ENCODE data around the gene GIGYF2.

GIGYF2 gene

DNA sequence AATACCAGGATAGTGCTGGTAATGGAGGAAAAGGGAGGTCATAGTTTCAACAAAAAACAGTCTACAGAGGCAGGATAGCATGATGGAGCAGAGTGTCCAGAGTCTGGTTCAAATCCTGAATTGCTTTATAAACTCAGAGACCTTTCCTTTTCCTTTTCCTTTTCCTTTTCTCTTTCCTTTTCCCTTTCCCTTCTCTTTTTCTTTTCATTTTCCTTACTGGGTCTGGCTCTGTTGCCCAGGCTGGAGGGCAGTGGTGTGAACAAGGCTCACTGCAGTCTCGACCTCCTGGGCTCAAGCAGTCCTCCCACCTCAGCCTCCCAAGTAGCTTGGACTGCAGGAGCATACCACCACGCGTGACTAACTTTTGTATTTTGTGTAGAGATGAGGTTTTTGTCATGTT is 31.7 kb downstream of the GIGYF2 start:
- Histone ChIP-seq H4K20me1 (peaks cover 24 to 97% (median 81%) of the 10 kb centered on the region in 11 experiments; a peak in 21 of 22 replicates), H3K4me1 (peaks cover 0 to 10% (median 0%) of the 10 kb centered on the region in 10 experiments; a peak in 2 of 20 replicates), H3K4me3 (no peak overlapping the region), H3K4me2 (no peak overlapping the region), H3K9me3 (replicated peaks in 1 of 11) (no peaks in the 10 kb centered on the region), H3K36me3 (peaks cover 80 to 100% (median 92%) of the 10 kb centered on the region in 11 experiments), H3K27me3 (no peaks in the 10 kb centered on the region), H3K27ac (no peak overlapping the region), H3K9ac (no peak overlapping the region)
- TF ChIP-seq Cebpa-rat (IDR thresholded peaks at IDR 0.05) = no peak

DNA sequence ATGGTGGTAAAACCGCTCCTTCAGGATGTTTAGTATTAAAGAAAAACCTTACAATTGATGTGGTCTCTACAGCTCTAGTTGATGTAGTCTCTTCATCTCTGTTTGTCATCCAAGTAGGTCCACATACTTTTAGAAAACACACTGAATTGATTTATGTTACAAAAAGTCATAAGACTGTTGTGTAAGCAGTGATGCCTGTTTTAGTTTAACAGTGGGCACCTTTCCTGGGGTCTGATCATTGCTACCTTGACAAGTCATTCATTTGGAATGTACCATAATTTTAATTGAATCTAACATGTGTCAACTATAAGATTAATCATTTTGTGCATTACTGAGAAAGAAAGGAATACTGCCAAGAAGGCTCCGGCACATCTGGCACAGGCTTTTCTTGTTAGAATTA is 34.3 kb downstream of the GIGYF2 start:
- peaks cover 25 to 95% (median 75%) of the 10 kb centered on the region in 11 experiments; a peak in 20 of 22 replicates for H4K20me1 ChIP-seq
- no peak overlapping the region for H3K4me3 ChIP-seq
- peaks cover 0 to 10% (median 0%) of the 10 kb centered on the region in 10 experiments; a peak in 2 of 20 replicates for H3K4me1 ChIP-seq
- no peak overlapping the region for H3K9ac ChIP-seq
- no peak overlapping the region for H3K4me2 ChIP-seq
- H3K9me3 ChIP-seq (replicated peaks in 1 of 11) = no peaks in the 10 kb centered on the region
- peaks cover 76 to 100% (median 92%) of the 10 kb centered on the region in 11 experiments for H3K36me3 ChIP-seq
- H3K27ac ChIP-seq = no peak overlapping the region
- no peaks in the 10 kb centered on the region for H3K27me3 ChIP-seq
- TF ChIP-seq Cebpa-rat (IDR thresholded peaks at IDR 0.05) = no peak

DNA sequence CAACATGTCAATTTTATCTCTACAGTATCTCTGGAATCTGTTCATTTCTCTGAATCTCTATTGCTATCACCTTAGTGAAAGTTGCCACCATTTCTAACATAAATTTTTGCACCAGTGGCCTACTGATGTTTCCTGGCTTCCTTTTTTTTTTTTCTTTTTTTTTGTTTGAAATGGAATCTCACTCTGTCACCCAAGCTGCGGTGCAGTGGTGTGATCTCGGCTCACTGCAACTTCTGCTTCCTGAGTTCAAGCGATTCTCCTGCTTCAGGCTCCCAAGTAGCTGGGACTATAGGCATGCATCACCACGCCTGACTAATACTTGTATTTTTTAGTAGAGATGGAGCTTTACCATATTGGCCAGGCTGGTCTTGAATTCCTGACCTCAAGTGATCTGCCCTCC is 44.2 kb downstream of the GIGYF2 start:
- TF ChIP-seq Cebpa-rat (IDR thresholded peaks at IDR 0.05) = no peak
- no peak overlapping the region for H3K4me3 ChIP-seq

DNA sequence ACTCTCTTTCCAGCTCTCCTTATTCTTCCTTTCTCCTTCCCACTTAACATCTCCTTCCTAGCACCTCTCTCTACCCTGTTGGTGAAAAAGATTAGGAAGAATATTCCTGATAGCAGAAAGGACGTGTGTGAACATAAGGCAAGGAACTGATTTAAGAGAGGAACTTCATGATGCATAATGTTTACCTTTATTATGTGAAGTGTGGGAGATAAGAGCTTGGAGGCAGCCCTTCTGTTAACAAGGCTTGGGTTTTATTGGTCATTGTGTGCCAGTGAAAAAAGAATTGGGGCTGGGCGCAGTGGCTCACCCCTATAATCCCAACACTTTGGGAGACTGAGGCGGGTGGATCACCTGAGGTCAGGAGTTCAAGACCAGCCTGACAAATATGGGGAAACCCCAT is 44.8 kb downstream of the GIGYF2 start:
- peaks cover 0 to 8% (median 4%) of the 10 kb centered on the region in 11 experiments; a peak in 5 of 22 replicates for H4K20me1 ChIP-seq
- peaks cover 36 to 90% (median 66%) of the 10 kb centered on the region in 11 experiments for H3K36me3 ChIP-seq
- no peak for TF ChIP-seq Cebpa-rat (IDR thresholded peaks at IDR 0.05)
- H3K27me3 ChIP-seq = no peaks in the 10 kb centered on the region
- no peak overlapping the region for H3K27ac ChIP-seq
- 0 out of 22 replicates have a peak overlapping the region, but pooled peaks of 1 of the 11 experiments have one; percentile 32 for H3K4me2 ChIP-seq
- peaks cover 0 to 19% (median 0%) of the 10 kb centered on the region in 10 experiments; a peak in 4 of 20 replicates for H3K4me1 ChIP-seq
- H3K9me3 ChIP-seq (replicated peaks in 1 of 11) = no peaks in the 10 kb centered on the region
- H3K9ac ChIP-seq = no peak overlapping the region
- H3K4me3 ChIP-seq = no peak overlapping the region

More for the DNA sequence above, 44.2 kb downstream of the GIGYF2 start:
- Histone ChIP-seq H4K20me1 (peaks cover 0 to 11% (median 4%) of the 10 kb centered on the region in 11 experiments; a peak in 5 of 22 replicates), H3K4me2 (peak overlapping the region in 2 of 11 experiments; percentile 19 to 32; a peak in 2 of 22 replicates), H3K9me3 (replicated peaks in 1 of 11) (no peaks in the 10 kb centered on the region), H3K27me3 (no peaks in the 10 kb centered on the region), H3K4me1 (peaks cover 0 to 19% (median 0%) of the 10 kb centered on the region in 10 experiments; a peak in 4 of 20 replicates), H3K9ac (no peak overlapping the region), H3K36me3 (peaks cover 41 to 96% (median 69%) of the 10 kb centered on the region in 11 experiments), H3K27ac (no peak overlapping the region)

DNA sequence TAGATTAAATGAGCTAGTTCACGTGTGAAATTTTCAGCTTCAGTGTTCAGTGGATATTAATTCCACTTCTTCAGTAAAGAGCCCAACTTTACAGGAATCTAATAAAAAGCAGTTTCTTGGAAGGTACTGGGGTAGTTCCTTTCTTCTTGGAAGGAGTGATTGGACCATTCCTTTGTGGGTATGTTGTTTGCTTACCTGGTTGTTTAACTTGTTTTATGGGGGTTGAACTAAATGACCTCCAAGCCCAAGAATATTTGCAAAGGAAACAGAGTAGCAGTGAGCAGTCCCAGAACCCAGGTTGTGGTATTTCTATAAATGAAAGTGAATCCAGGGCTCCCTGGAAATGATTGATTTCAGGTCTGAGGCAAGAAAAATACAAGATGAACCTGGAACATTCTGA is 47.8 kb downstream of the GIGYF2 start:
- no peak for TF ChIP-seq Cebpa-rat (IDR thresholded peaks at IDR 0.05)
- Histone ChIP-seq H3K27me3 (no peaks in the 10 kb centered on the region), H3K27ac (no peak overlapping the region), H3K36me3 (peaks cover 39 to 91% (median 65%) of the 10 kb centered on the region in 11 experiments), H4K20me1 (peaks cover 0 to 19% (median 4%) of the 10 kb centered on the region in 11 experiments; a peak in 4 of 22 replicates), H3K4me2 (no peak overlapping the region), H3K4me3 (no peak overlapping the region), H3K4me1 (peaks cover 0 to 28% (median 0%) of the 10 kb centered on the region in 10 experiments; a peak in 5 of 20 replicates), H3K9me3 (replicated peaks in 1 of 11) (no peaks in the 10 kb centered on the region), H3K9ac (no peak overlapping the region)

DNA sequence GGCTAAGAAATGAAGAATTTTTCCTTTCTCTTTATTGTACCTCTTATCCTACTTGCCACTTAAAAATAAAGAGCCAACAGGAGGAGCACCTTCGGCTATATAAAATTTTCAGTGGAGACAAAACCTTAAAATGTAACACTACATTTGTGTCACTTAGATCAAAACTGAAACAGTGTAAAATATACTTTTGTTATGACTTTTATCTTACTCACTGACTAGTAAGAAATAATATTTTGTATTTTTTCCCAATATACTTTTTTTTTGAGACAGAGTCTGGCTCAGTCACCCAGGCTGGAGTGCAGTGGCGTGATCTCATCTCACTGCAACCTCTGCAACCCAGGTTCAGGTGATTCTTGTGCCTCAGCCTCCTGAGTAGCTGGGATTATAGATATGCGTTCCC is 50.9 kb downstream of the GIGYF2 start:
- Histone ChIP-seq H4K20me1 (peaks cover 0 to 21% (median 0%) of the 10 kb centered on the region in 11 experiments; a peak in 3 of 22 replicates), H3K4me3 (no peak overlapping the region), H3K36me3 (peaks cover 60 to 91% (median 82%) of the 10 kb centered on the region in 11 experiments), H3K27me3 (no peaks in the 10 kb centered on the region), H3K4me2 (no peak overlapping the region), H3K9ac (no peak overlapping the region), H3K27ac (no peak overlapping the region), H3K4me1 (peaks cover 0 to 10% (median 0%) of the 10 kb centered on the region in 10 experiments; a peak in 5 of 20 replicates), H3K9me3 (replicated peaks in 1 of 11) (no peaks in the 10 kb centered on the region)
- TF ChIP-seq Cebpa-rat (IDR thresholded peaks at IDR 0.05) = no peak

DNA sequence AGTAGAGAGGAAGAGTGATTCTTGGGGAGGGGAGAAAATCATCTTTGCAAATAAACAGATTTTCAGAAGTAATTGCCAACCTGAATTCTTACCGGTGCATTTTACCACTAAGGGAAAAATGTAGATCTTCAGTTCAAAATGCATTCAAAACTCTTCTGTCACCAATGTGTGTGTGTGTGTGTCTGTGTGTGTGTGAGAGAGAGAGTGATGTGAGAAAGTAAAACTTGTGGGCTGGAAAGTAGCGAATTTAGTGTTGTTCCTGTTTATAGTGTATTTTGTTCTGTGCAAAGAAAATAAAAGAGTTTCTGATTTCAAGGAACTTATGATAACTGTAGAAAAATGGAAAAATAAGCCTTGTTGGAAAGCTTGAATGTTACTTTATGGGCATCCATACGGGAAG is 52.2 kb downstream of the GIGYF2 start:
- peaks cover 0 to 21% (median 0%) of the 10 kb centered on the region in 11 experiments; a peak in 2 of 22 replicates for H4K20me1 ChIP-seq
- no peak overlapping the region for H3K27ac ChIP-seq
- H3K27me3 ChIP-seq = no peaks in the 10 kb centered on the region
- H3K4me1 ChIP-seq = peaks cover 0 to 10% (median 0%) of the 10 kb centered on the region in 10 experiments; a peak in 5 of 20 replicates
- no peaks in the 10 kb centered on the region for H3K9me3 ChIP-seq (replicated peaks in 1 of 11)
- H3K4me2 ChIP-seq = no peak overlapping the region
- H3K36me3 ChIP-seq = peaks cover 68 to 91% (median 85%) of the 10 kb centered on the region in 11 experiments
- H3K4me3 ChIP-seq = no peak overlapping the region
- H3K9ac ChIP-seq = no peak overlapping the region
- TF ChIP-seq Cebpa-rat (IDR thresholded peaks at IDR 0.05) = no peak

DNA sequence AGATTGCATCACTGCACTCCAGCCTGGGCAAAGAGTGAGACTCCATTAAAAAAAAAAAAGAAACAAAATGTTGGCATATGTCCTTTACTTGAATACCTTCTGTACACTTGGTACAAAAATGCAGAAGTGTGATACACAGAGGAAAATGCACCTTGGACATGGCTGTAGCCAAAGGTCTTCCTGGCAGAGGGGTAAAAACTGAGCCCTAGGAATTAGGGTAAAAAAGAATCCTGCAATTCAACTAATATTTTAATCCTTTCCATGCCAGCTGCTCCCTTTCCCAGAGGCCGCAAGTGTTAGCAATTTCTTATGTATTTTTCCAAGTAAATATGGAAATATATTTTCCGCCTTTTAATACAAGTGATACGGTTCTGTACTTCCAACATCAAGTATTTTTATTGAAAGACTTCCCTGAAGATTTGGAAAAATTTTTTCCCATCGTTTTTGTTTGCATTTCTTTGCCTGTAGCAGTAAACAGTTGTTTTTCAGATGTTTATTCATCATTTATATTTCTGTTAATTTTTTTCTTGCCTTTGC is 53.1 kb downstream of the GIGYF2 start:
- H3K9me3 ChIP-seq (replicated peaks in 1 of 11) = no peaks in the 10 kb centered on the region
- H3K27me3 ChIP-seq = no peaks in the 10 kb centered on the region
- no peak overlapping the region for H3K9ac ChIP-seq
- TF ChIP-seq Cebpa-rat (IDR thresholded peaks at IDR 0.05) = no peak
- peaks cover 0 to 10% (median 0%) of the 10 kb centered on the region in 10 experiments; a peak in 5 of 20 replicates for H3K4me1 ChIP-seq
- no peak overlapping the region for H3K4me3 ChIP-seq
- peaks cover 0 to 18% (median 0%) of the 10 kb centered on the region in 11 experiments; a peak in 2 of 22 replicates for H4K20me1 ChIP-seq
- no peak overlapping the region for H3K4me2 ChIP-seq
- no peak overlapping the region for H3K27ac ChIP-seq
- H3K36me3 ChIP-seq = peaks cover 72 to 91% (median 83%) of the 10 kb centered on the region in 11 experiments

DNA sequence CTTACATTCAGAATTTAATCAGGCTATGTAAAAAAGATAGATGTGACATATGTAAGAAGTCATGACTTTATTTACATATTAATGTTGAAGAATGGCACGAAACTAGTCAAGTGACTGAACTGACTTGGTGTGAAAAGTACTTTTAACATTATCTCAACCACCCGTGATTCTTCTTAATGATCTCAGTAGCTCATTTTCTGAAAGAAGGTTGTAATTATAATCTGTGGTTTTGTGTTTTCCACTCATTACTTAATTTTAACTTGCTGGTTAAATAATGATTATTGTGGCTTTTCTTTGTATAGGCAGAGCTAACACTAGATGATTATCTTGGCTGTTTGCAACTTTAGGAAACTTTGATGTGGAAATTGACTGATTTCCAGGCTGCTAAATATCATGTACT is 60.8 kb downstream of the GIGYF2 start:
- Histone ChIP-seq H3K4me1 (no peaks in the 10 kb centered on the region), H3K27me3 (no peaks in the 10 kb centered on the region), H3K36me3 (peaks cover 66 to 98% (median 93%) of the 10 kb centered on the region in 11 experiments), H3K4me2 (no peak overlapping the region), H3K27ac (no peak overlapping the region), H3K9ac (no peak overlapping the region), H3K9me3 (replicated peaks in 1 of 11) (no peaks in the 10 kb centered on the region), H4K20me1 (peaks cover 0 to 38% (median 0%) of the 10 kb centered on the region in 11 experiments; a peak in 4 of 22 replicates), H3K4me3 (no peak overlapping the region)
- no peak for TF ChIP-seq Cebpa-rat (IDR thresholded peaks at IDR 0.05)

All from BLaER1 treated with 17β-estradiol and CSF1 and Interleukin-3, amounts not matched to agents 10 nM and 100 nM (cell line).